ENCODE data around the gene PKHD1.

The PKHD1 gene

DNA sequence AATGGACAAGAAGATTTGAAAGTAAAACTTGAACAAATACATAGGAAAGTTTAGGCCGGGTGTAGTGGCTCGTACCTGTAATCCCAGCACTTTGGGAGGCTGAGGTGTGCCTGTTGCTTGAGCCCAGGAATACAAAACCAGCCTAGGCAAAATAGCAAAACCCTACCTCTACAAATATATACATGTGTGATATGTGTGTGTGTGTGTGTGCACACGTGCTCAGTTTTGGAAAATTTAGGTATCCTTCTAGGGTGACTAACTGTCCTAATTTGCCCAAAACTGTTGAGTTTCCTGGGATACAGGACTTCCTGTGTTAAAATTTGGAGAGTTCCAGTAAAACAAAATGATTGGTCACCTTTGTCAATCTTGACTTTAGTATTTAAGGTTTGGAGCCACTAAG is 503.2 kb downstream of the PKHD1 start:
- DNase-seq, result no peak

DNA sequence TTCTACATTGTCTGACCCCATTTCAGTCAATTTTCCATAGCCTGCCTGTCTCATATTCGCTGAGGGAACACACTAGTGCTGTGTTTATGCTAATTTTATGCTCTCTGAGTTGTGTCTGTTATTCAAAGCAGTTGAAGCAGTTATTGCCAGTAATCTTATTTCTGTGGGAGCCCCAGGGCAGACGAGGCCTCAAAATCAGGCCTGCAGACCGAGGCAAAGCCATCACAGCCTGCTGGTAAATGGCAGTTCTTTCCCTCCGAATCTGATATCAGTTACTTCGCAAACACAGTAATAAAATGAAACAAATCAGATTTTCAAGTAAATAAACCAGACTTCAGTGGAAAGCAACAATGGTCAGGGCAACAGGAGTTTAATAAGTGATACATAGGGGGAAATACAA is 508.4 kb downstream of the PKHD1 start:
- no peak for DNase-seq

DNA sequence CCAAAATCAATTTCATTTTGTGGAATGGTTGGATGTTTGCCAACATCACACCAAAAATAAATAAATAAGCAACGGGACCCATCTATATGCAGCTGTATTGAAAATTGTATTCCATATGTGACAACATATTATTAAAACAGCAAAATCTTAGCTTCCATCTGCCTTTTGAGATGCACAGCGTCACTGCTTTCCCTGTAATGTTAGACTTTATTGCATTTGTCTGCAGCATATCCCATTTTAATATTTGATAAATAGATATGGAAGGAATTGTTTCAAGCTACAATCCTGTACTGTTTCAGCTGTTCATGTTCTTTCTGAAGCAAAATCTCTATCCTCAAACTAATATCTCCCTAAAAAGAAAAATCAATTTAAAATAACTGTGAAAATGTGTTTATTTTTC is 509.1 kb downstream of the PKHD1 start:
- no peak for DNase-seq

DNA sequence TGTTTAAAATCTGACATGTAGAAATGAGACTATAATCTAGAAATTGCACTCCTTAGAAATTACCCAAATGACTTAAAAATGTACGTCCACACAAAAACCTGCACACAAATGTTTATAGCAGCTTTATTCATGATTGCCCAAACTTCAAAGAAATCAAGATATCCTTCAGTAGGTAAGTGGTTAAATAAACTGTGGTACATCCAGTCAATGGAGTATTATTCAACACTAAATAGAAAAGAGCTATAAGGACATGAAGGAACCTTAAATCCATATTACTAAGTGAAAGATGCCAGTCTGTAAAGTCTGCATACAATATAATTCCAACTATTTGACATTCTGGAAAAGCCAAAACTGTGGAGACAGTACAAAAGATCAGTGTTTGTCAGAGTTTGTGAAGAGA is 513.4 kb downstream of the PKHD1 start:
- no peak for DNase-seq

DNA sequence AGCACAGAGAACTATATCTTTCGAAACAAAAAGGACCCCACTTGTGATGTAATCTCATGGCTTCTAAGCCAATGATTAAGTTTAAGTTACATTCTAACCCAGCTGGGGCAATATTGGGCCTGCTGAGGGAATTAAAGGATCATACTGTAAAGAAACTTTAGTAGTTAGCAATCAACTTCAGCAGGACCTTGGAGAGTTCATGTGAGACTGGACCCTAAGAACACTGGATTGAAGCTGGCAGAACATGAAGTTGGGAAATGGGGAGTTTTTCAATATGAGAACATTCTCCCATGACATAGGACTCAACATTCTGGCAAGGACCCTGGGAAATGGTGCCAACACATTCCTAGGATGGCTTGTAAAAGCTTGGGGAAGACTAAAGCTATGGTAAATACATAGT is 516.2 kb downstream of the PKHD1 start:
- no peak for DNase-seq

DNA sequence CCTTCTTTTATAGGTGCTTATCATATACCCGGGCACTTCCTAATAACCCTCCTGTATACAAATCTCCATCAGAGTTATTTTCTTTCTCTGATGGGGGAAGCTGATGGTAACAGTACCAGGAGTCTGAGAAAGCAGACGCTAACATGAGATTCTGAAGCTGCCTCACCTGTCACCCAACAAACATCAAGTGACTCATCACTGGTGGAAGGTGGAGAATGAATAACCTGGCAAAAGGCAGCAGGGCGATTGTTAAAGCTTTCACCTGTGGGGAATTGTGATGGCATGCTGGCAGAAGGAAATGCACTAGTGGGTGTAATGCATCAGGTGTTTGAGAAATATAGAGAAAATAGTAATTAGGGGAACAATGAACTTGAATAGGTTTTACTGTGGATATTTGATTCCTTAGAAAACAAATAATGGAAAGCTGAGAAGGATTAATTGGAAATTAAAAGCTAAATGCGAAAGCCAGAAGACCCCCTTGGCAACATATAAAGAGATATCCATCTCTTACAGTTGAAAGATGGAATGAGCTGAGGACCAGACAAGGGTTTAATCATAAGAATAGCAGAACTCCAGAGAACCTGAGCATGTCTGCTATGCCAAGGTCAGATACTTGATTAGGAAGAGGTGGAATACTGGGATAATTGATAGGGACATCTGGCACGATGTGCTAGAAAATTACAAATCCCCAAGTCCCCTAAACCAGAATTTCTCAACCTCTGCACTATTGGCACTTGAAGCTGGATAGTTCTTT is 517.1 kb downstream of the PKHD1 start:
- DNase-seq, result no peak

DNA sequence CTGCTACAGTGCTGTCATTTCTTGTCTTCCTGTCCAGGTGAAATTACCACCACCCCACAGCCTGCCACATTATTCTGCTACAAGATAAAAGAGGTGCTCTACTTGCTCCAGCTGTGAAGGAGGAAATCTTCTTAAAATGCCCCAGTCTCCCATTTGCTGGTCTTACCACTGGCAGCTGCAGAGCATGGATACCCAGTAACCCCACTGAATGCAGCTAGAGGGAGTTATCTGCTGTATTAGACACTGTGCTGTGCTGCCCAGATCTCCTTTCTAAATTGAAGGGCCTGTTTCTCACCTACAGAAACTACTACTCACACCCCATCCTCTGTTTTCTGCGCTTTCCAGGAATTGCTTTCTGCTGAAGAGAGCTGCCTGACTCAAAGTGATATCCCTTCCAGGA is 517.8 kb downstream of the PKHD1 start:
- no peak for DNase-seq

DNA sequence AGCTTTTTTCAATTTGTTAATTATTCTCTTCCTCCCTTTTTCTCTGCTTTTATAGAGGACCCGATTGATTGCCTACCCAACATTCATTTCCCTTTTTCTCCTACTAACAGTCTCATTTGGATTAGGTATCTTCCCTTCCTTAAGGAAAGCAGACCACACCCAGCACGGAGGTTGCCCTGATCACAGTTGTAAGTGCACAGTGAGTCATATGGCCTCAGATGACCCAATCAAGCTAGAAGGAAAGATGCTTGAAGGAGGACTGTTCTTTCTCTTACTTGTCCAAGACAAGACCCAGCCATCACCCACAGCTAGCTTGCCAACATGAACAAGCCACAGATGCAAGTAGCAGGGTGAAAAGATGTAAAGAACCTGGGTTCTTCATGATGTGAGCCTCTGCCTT is 518.6 kb downstream of the PKHD1 start:
- no peak for DNase-seq

DNA sequence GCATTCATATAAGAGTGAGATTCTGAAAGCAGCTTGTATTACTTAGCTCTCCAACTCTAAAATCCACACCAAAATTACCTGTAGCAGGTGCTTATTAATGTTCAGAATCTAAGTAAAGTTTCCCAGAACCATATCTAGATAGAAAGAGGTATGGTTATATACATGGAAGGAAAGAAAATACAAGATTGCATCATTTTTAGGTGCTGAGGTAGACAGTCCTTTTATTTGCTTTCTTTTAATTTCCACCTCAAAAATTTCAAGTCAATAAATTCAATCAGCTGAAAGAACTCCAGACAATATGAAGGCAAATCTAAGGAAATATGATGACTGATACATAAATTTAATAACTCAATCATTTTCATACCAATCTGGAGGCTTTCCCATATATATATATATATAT is 521.9 kb downstream of the PKHD1 start:
- no peak for DNase-seq
